NCI-H510A treated with DMSO at 0.1 percent for 48 hours (cell line): ENCODE results near the gene CRACR2B.

ENCODE experiments used
- DNase-seq: peaks from one replicate; lab custom pipeline; 2025; lab: John Stamatoyannopoulos, UW

CRACR2B gene

DNA sequence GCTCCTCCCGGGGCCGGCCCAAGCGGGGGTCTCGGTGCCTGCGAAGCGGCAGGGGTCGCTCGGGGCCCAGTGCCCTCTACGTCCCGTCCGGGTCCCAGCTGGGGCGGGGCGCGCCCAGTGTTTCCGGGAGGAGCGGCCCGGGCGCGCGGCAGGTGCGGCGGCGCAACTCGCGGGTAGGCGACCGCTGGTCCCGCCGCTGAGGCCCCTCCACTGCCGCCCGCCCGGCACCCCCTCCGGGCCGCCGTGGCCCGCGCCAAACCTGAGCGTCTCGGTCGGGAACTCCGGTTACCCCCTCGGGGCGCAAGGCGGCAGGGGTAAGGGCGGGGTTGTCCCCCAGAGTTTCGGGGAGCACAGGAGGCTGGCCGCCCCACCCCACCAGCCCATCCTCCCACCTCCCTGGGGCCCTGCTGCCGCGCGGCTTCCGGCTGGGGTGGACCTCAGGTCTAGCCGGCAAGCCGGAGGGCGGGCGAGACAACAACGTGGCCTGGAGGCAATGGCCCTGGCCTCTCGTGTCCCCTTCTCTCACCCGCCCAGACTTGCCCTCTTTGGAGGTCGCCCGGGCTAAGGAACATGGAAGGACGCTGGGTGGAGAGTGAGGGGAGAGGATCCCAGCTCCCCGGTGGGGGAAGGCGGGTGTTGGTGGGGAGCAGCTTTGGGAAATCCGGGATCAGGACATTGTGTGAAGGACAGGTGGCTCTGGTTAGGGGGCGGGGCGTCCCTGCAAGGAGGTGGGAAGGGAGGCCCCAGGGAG is 398 bp upstream of the CRACR2B start:
- peak; percentile 25 for DNase-seq

GRCh38 chr11:828506-829175 is 922 bp downstream of the CRACR2B start:
- DNase-seq, result no peak

DNA sequence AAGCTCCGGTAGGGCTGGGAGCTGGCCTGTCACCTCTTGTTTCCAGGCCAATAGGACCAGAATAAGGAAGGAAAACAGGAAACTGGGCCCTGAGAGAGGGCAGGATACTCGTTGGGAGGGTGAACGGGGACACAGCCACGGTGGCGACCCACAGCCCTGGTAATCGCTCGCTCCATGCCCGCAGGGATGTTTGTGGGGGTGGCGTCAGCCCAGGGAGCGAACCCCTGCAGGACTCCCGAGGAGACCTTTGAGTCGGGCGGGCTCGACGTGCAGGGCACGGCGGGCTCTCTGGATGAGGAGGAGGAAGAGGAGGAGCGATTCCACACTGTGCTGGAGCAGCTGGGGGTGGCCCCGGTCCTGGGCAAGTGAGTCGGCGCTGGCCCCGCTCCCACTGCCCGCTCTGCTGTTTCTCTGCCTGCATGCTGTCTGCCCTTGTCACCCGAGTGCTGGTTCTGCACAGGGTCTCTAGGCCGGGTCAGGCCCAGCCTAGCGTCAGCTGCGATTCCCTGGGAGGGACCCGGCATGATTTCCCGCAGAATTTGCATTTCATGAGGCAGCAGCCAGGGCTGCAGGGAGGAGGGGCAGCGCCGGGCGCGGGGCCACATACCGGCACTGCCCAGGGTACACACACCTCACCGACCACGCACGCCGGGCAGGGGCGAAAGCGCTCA is 1.6 kb downstream of the CRACR2B start:
- DNase-seq, result no peak

DNA sequence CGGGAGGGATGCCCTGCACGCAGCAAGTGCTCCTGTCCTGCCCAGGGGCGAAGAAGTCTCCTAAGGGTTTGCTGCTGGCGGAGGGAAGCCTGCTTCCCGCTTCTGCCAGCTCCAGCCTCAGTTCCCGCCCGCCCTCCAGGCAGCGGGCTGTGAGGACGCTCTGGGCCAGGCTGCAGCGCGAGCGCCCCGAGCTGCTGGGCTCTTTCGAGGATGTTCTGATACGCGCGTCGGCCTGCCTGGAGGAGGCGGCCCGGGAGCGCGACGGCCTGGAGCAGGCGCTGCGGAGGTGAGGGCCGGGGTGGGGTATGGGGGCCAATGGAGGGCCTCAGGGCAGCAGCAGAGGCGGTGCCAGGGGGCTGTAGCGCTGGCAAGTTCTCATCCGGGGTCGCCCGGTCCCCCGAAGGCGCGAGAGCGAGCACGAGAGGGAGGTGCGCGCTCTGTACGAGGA is 2.2 kb downstream of the CRACR2B start:
- no peak for DNase-seq

GRCh38 chr11:830295-831117 is 2.8 kb downstream of the CRACR2B start:
- peak; percentile 62 for DNase-seq

DNA sequence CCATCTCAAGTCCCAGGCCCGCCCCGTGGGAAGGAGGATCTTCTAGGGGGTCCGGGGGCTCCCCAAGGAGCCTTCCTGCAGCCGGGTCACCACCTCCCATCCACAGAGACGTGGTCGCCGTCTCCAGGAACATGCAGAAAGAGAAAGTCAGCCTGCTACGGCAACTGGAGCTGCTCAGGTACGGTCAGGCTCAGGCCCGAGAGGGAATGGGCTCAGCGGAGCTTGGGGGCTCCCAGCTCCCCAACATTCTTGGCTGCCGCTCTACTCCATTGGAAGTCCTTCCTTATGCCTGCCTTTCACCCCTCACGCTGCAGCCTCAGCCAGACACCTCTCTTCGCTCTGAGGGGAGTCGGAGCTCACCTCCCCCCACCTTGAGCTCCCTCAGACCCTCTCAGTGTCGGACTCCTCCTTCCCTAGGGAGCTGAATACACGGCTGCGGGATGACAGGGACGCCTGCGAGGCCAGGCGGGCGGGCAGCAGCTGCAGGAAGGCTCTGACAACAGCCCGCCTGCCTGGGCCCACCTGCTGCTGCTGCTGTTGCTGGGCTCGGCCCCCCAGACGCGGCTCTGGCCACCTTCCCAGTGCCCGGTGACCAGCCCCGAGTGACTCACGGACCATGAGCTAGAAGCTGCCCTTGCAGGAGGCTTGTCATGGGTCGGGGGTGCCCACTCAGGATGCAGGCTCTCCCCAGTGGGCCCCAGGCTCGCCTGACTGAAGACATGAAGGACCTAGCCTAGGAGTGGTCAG is 3.6 kb downstream of the CRACR2B start:
- DNase-seq, result no peak

DNA sequence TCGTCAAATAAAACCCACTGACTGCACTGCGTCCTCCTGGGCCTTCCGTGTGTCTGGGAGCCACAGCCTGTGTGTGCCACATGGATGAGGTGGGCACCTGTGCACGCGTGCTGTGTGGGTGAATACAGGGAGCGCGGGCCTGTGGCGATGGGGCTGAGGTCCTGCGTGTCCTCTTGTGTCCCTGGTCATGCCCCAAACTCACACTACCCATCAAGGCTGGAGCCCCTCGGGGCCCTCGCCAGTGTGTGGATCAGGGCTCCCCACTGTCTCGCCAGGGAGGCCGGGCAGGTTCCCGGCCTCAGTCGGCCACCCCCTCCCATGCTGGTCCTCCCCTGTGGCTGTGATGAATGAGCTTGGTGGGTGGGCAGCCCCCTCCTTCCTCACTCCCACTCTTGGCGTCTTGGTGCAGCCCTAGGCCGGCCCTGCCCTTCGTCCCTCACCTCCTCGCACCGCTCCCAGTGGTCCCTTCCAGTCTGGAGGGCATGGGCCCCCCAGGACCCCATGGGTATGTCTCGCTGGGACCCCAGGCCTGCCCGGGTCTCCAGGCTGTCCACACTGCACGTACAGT is 4.3 kb downstream of the CRACR2B start:
- no peak for DNase-seq

DNA sequence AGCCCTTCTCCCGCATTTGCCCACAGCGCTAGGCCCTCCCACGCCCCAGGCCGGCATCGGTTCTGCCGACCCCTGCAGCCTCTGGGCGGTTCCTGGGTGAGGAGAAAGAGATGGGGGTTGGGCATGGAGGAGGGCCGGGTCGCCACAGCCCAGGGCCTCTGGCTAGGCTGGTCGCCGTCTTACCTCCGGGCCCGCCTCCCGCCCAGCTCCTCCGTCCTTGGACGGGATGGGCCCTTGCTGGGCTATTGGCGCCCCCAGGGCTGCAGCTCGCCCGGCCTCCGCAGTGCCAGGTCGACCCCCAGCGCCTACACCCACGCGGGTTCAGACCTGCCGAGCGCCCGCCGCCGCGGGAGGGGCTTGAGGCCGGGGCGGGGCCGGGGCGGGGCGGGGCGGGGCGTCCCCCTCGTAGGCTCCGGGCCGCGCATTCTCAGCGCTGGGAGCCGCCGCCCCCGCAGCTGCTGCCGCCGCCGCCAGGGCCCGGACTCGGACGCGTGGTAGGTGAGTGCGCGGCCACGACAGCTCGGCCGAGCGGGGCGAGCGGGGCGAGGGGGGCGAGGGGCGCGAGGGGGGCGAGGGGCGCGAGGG is 4.9 kb downstream of the CRACR2B start, which contains the start of gene CD151:
Gene CD151 (plus strand): TSS at position 424 of the 585 bp plus-strand sequence. CDS start 3,118 bp downstream, outside the sequence.
- no peak for DNase-seq

DNA sequence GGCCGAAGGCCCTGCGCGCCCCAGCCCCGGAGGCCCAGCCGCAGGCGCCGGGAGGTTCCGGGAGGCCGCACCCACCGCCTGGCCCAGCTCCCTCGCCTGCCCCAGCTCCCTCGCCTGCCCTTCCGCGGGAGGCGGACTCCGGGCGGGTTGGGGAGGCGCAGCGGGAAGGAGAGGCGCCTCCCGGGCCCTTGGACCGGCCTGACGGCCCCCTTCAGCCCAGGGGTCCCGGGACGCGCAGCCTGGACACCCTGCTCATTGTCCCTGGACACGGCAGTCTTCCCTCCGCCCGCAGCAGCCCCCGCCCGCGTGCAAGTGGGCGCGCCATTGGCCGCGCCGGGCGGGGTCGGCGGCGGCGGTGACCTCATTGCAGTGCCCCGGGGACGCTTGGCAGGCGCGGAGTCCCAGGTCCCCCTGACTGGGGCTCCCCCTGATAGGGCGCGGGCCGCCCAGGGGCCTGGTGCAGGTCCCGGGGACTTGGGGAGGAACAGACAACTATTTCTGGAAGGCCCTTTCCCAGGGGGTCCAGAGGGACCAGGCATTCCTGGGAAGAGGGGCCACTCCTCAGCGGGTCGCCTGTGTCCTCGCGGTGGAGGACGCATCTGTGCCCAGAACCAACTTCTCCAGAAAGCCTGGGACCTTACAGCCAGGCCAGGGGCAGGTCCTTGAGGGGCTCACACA is 5.5 kb downstream of the CRACR2B start:
- no peak for DNase-seq

DNA sequence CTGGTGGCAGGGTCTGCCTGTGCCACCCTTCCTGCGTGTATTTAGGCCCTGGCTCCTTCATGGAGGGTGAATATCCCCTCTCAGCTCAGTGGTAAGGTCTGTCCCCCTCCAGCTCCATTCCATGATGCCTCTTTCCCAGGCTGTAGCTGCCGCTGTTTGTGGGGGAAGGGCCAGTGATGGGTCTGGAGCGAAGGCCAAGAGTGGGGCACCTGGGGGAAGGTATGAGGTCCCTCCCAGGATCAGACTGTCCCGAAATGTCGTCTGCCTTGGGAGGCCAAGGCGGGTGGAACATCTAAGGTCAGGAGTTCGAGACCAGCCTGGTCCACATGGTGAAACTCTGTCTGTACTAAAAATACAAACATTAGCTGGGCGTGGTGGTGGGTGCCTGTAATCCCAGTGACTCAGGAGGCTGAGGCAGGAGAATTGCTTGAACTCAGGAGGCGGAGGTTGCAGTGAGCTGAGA is 6.2 kb downstream of the CRACR2B start:
- no peak for DNase-seq

DNA sequence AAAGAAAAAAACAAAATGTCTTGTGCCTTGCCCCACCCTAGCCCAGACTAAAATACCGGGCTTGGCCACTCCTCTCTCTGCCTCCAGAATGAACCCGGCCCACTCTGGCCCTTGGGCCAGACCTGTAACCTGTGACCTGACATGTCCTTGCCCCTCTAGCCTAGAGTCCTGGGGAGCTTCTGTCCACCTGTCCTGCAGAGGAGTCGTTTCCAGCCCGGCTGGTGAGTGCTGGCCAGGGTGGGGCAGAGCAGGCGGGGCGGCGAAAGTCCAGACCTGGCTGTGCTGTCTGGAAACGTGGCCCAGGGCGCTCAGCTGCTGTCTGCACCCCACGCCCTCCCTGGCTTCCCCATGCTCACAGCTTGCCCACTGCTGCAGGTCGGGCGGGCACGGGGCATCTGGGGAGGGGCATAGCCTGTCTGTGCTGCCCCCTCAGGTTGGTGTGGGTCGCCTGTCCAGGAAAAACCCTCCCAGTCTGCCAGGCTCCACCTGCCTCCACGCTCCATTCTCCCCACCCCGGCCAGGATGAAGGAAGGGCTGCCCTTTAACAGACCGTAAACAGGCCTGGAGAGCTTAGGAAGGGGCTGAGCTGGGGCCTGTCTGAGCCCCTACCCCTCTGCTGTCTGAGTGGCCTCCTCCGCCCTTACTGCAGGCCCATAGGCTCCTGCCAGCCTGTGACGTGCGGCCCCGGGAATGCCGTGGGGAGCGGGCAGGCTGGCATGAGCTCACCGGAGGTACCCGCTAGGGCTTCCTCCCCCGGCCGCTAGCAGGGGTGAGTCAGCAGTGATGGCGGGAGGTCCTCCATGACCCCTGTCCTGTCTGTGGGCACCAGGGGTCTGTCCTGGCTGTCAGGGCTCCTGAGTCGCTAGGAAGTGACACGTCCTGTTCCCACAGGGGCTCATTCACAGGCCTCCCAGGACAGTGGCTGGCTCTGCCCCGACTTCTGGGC is 6.9 kb downstream of the CRACR2B start:
- no peak for DNase-seq

GRCh38 chr11:836274-836673 is 8.6 kb downstream of the CRACR2B start:
- no peak for DNase-seq

DNA sequence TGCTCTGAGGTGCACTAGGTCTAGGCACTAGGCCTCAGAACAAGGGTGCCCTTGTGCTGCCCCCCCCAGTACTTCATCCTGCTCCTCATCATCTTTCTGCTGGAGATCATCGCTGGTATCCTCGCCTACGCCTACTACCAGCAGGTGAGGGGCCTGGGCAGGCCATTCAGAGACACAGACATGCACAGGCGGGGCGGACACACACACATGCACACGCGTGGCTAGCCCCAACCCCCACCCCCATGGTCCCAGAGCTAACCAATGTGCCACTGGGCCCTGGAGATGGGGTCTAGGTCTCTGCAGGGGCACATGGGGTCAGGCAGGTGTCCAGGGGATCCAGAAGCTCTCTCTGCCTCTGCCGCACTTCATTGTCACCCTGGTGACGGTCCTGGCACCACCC is 9.0 kb downstream of the CRACR2B start:
- no peak for DNase-seq

GRCh38 chr11:837189-837989 is 9.7 kb downstream of the CRACR2B start:
- no peak for DNase-seq

DNA sequence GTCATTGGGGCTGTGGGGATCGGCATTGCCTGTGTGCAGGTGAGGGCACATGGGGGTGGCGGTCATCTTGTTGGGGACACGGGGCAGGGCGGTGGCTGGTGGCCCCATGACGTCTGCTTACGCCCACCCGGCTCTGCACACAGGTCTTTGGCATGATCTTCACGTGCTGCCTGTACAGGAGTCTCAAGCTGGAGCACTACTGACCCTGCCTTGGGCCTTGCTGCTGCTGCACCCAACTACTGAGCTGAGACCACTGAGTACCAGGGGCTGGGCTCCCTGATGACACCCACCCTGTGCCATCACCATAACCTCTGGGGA is 10.2 kb downstream of the CRACR2B start:
- no peak for DNase-seq

- no peak for DNase-seq
These were observed 10.9 kb downstream of the CRACR2B start for GRCh38 chr11:838441-839279.

DNA sequence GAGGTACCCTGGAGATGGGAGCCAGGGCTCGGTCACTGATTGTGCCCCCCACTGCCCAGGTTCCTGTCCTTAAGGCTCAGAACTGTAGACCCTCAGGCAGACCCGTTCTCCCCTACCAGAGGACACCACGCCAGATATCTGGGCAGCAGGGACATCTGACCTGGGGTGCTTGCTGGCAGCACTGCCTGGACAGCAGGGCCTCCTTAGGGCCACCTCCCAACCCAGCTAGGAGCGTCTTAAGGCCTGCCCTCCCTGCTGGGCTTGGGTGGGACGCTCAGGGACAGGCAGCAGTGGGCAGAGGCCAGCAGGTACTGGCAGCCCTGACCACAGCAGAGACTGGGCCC is 11.5 kb downstream of the CRACR2B start:
- no peak for DNase-seq
